OCI-LY3 (cell line): ENCODE data around the gene RAB6A.

ENCODE experiments used
- CTCF ChIP-seq: fragments of 200-600, 300-600 bp; sonication (generic); IDR thresholded peaks from 2 replicates; pipeline ENCODE4 v1.5.1; 2014; ENCODE audit warnings: antibody characterized with exemption, low read length, low read depth
- EZH2phosphoT487 ChIP-seq: fragments of 200-600 bp; shearing (Covaris generic); IDR thresholded peaks from 2 replicates; pipeline ENCODE4 v1.6.1; 2018; ENCODE audit warnings: antibody characterized with exemption, mixed run types, low read depth

DNA sequence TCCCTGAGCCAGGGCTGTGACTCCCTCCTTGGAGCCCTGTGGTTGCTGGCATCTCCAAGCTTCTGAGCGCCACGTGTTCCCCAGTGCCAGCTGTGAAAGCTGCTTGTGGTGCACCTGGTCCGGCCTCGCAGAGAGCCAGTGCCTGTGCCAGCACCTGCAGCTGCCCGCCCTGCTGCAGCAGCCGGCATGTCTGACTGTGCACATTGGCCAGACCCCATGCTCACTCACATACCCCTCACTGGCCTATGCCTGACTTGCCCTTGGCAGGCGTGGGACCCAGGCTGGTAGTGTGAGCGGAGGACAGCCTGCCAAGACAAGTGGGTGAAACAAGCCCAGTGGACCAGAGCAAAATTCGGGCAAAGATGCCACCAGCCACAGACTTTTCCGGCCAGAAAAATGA lies 36.6 kb upstream of the RAB6A start:
- no peak for TF ChIP-seq CTCF
- TF ChIP-seq EZH2phosphoT487, result no peak
